SK-N-SH (cell line): ENCODE results near the gene RBBP5. TPM values are rescaled to one million over a fixed set of nuclear protein-coding genes. Genes with fewer than 3 reads are reported as not detected.
A peak's percentile ranks its signal among the peaks of the same experiment; 100 is the strongest.

ENCODE experiments used
- CTCF ChIA-PET: fragments of 300-600, 350-600 bp; formaldehyde crosslinking; extraction: SDS; loops from one replicate; lab custom pipeline; 2021; lab: Yijun Ruan, JAX
- POLR2A ChIA-PET: fragments of 350-600 bp; sonication (Branson Sonifier 250); formaldehyde crosslinking; extraction: SDS; loops from one replicate; lab custom pipeline; 2020; ENCODE audit warnings: antibody characterized with exemption, inconsistent platforms; lab: Yijun Ruan, JAX
- DNase-seq: peaks from one replicate; pipeline ENCODE4 v3.0.0; 2012
- H2AFZ ChIP-seq: fragments of 200-600 bp; sonication (generic); 2 replicates; pipeline ENCODE4 v1.8.1; 2016; ENCODE audit warnings: antibody characterized with exemption, mild to moderate bottlenecking, low read depth
- H3F3A ChIP-seq: fragments of 200-600 bp; sonication (generic); replicated peaks from 2 replicates; pipeline ENCODE3; 2016; ENCODE audit warnings: antibody characterized with exemption, mild to moderate bottlenecking; ENCODE audit not compliant: insufficient read depth
- H3K27ac ChIP-seq, 2 experiments: fragments of 200-500 bp in 1 of 2; fragments of 200-600 bp in 1 of 2; sonication (Bioruptor generic) in 1 of 2; sonication (generic), shearing (Covaris generic) in 1 of 2; 2 replicates each; pipeline versions ENCODE4 v1.5.1 to v1.6.1; 2014 to 2016; ENCODE audit warnings: low read depth in 2 of 2, inconsistent platforms in 1 of 2, low read length in 1 of 2, mild to moderate bottlenecking in 1 of 2, mixed read lengths in 1 of 2
- H3K27me3 ChIP-seq: fragments of 200-600 bp; sonication (generic), shearing (Covaris generic); 2 replicates; pipeline ENCODE4 v1.6.1; 2016; ENCODE audit warnings: mixed run types; ENCODE audit not compliant: insufficient read depth
- H3K36me3 ChIP-seq, 2 experiments: fragments of 200-500 bp in 1 of 2; fragments of 200-600 bp in 1 of 2; sonication (Bioruptor generic) in 1 of 2; sonication (generic) in 1 of 2; replicated peaks in 1 of 2; 2 replicates each; pipeline versions ENCODE3 to v1.5.1; 2014 to 2016; ENCODE audit warnings: low read length in 1 of 2, mild to moderate bottlenecking in 1 of 2; ENCODE audit not compliant: insufficient read depth in 2 of 2, control insufficient read depth in 1 of 2
- H3K4me1 ChIP-seq, 2 experiments: fragments of 200-500 bp in 1 of 2; fragments of 200-600 bp in 1 of 2; sonication (Bioruptor generic) in 1 of 2; sonication (generic), shearing (Covaris generic) in 1 of 2; 2 replicates each; pipeline versions ENCODE4 v1.5.1 to v1.6.1; 2014 to 2016; ENCODE audit warnings: low read depth in 1 of 2, low read length in 1 of 2, mixed run types in 1 of 2; ENCODE audit not compliant: insufficient read depth in 2 of 2, control insufficient read depth in 1 of 2
- H3K4me2 ChIP-seq: fragments of 200-600 bp; sonication (generic), shearing (Covaris generic); 2 replicates; pipeline ENCODE4 v1.6.1; 2017; ENCODE audit warnings: mixed run types
- H3K4me3 ChIP-seq, 2 experiments: fragments of 200-500 bp in 1 of 2; fragments of 200-600 bp in 1 of 2; sonication (Bioruptor generic) in 1 of 2; sonication (generic), shearing (Covaris generic) in 1 of 2; 2 replicates each; pipeline versions ENCODE4 v1.5.1 to v1.8.1; 2014 to 2016; ENCODE audit warnings: low read depth in 2 of 2, inconsistent platforms in 1 of 2, low read length in 1 of 2, mild to moderate bottlenecking in 1 of 2, mixed read lengths in 1 of 2, moderate library complexity in 1 of 2
- H3K79me2 ChIP-seq: fragments of 200-600 bp; sonication (generic); 2 replicates; pipeline ENCODE4 v1.8.1; 2017; ENCODE audit warnings: mild to moderate bottlenecking; ENCODE audit not compliant: insufficient read depth
- H3K9ac ChIP-seq: fragments of 200-600 bp; sonication (generic); 2 replicates; pipeline ENCODE4 v1.6.1; 2017; ENCODE audit warnings: mixed run types
- H3K9me2 ChIP-seq: fragments of 200-600 bp; sonication (generic); 2 replicates; pipeline ENCODE4 v1.6.1; 2017; ENCODE audit warnings: mixed run types
- H3K9me3 ChIP-seq: fragments of 200-600 bp; sonication (generic); 2 replicates; pipeline ENCODE4 v1.6.1; 2017; ENCODE audit warnings: mixed run types, mild to moderate bottlenecking, moderate library complexity
- H4K20me1 ChIP-seq: fragments of 200-600 bp; sonication (generic); 2 replicates; pipeline ENCODE4 v1.6.1; 2017; ENCODE audit warnings: mild to moderate bottlenecking, mixed run types; ENCODE audit not compliant: insufficient read depth
- CHD2 ChIP-seq: fragments of 150-350 bp; IDR thresholded peaks from 2 replicates; pipeline ENCODE4 v1.6.1; 2018; ENCODE audit warnings: low read length; ENCODE audit not compliant: partially characterized antibody
- ELF1 ChIP-seq: IDR thresholded peaks from 2 replicates; pipeline ENCODE4 v1.4.0; 2012
- EP300 ChIP-seq, 2 experiments: IDR thresholded peaks; 2 replicates each; pipeline versions ENCODE4 v1.4.0 to v1.6.1; 2012; ENCODE audit warnings: borderline replicate concordance in 1 of 2, low read depth in 1 of 2, low read length in 1 of 2
- EZH2phosphoT487 ChIP-seq: fragments of 200-600 bp; sonication (generic); IDR thresholded peaks from 2 replicates; pipeline ENCODE4 v1.6.1; 2017; ENCODE audit warnings: low read depth, mixed run types, mild to moderate bottlenecking, antibody characterized with exemption, moderate library complexity, borderline replicate concordance
- FOXM1 ChIP-seq: IDR thresholded peaks from 2 replicates; pipeline ENCODE4 v1.4.0; 2012; ENCODE audit warnings: low read depth, mild to moderate bottlenecking
- GATA2 ChIP-seq: sonication (generic); formaldehyde crosslinking; IDR thresholded peaks from 2 replicates; pipeline ENCODE4 v1.5.0; 2020; ENCODE audit warnings: mild to moderate bottlenecking, missing genetic modification reagents
- IRF3 ChIP-seq: fragments of 150-350 bp; IDR thresholded peaks from 2 replicates; pipeline ENCODE4 v1.6.1; 2016; ENCODE audit warnings: mild to moderate bottlenecking, low read depth, low read length
- MAX ChIP-seq: IDR thresholded peaks from 2 replicates; pipeline ENCODE4 v1.4.0; 2012; ENCODE audit warnings: low read depth
- NFIC ChIP-seq: IDR thresholded peaks from 2 replicates; pipeline ENCODE4 v1.4.0; 2012; ENCODE audit warnings: borderline replicate concordance
- NRF1 ChIP-seq: IDR thresholded peaks from 2 replicates; pipeline ENCODE4 v1.6.1; 2012; ENCODE audit warnings: low read depth, mild to moderate bottlenecking, low read length
- RAD21 ChIP-seq: IDR thresholded peaks from 2 replicates; pipeline ENCODE4 v1.6.1; 2012; ENCODE audit warnings: mild to moderate bottlenecking, low read length
- RFX5 ChIP-seq: IDR thresholded peaks from 2 replicates; pipeline ENCODE4 v1.6.1; 2012; ENCODE audit warnings: mild to moderate bottlenecking, improper control_type of control experiment, low read length
- TCF12 ChIP-seq: IDR thresholded peaks from 2 replicates; pipeline ENCODE4 v1.4.0; 2012
- USF2 ChIP-seq: fragments of 150-350 bp; IDR thresholded peaks from 2 replicates; pipeline ENCODE4 v1.6.1; 2017; ENCODE audit warnings: antibody characterized with exemption, low read length, low read depth, borderline replicate concordance
- YY1 ChIP-seq: IDR thresholded peaks from 2 replicates; pipeline ENCODE4 v1.4.0; 2012; ENCODE audit warnings: low read depth, mild to moderate bottlenecking
- ZBTB33 ChIP-seq: IDR thresholded peaks from 2 replicates; pipeline ENCODE4 v1.4.0; 2012; ENCODE audit warnings: low read depth, borderline replicate concordance
- WGBS: methylation state at CpG from one replicate; pipeline ENCODE4 v1.1.6; 2017; ENCODE audit warnings: low lambda C conversion rate; 5-methylcytosine and 5-hydroxymethylcytosine counted together
- polyA plus RNA-seq, 3 experiments: library from polyadenylated mRNA; depleted of rRNA; stranded (reverse); fragments of >200 nt; gene quantifications; 2 replicates each; pipeline ENCODE4 v1.2.3, GENCODE V29; 2012
- TF ChIP-seq, protein P1 (sequence below): IDR thresholded peaks from 2 replicates; pipeline ENCODE4 v1.4.0; 2012; ENCODE audit warnings: low read depth, borderline replicate concordance
- TF ChIP-seq, protein P2 (sequence below): IDR thresholded peaks from 2 replicates; pipeline ENCODE4; 2012

Gene RBBP5
- polyA plus RNA-seq, 1 of the 3 experiments (the other 2 are of a cell fraction) = 5.7 TPM

- TF ChIP-seq, protein P1, sequence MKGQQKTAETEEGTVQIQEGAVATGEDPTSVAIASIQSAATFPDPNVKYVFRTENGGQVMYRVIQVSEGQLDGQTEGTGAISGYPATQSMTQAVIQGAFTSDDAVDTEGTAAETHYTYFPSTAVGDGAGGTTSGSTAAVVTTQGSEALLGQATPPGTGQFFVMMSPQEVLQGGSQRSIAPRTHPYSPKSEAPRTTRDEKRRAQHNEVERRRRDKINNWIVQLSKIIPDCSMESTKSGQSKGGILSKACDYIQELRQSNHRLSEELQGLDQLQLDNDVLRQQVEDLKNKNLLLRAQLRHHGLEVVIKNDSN = no peak
- no peak for TF ChIP-seq MAX
These were observed 53.2 kb downstream of the RBBP5 start (continued) for GRCh38 chr1:205068457-205069040.

GRCh38 chr1:205068001-205068400 lies 53.8 kb downstream of the RBBP5 start:
- Histone ChIP-seq H3K9me2 (no peaks in the 10 kb centered on the region), H3K4me1 (no peaks in the 10 kb centered on the region), H4K20me1 (no peaks in the 10 kb centered on the region)
- 83% methylated on average over 4 of the region's 4 CpGs for WGBS
- ChIA-PET POLR2A (no interaction called here), CTCF (interaction anchor here (1.4 to 6.9 kb wide), 5 partner anchors 19 to 261 kb away, joined by 4 to 55 read pairs (median 5); no protein-coding TSS in a partner anchor)
- no peak for TF ChIP-seq TCF12
- no peak for TF ChIP-seq CHD2
- TF ChIP-seq EZH2phosphoT487 = no peak
- no peak for TF ChIP-seq RAD21
- no peak for TF ChIP-seq NFIC
- no peak for TF ChIP-seq USF2
- TF ChIP-seq, protein P2, sequence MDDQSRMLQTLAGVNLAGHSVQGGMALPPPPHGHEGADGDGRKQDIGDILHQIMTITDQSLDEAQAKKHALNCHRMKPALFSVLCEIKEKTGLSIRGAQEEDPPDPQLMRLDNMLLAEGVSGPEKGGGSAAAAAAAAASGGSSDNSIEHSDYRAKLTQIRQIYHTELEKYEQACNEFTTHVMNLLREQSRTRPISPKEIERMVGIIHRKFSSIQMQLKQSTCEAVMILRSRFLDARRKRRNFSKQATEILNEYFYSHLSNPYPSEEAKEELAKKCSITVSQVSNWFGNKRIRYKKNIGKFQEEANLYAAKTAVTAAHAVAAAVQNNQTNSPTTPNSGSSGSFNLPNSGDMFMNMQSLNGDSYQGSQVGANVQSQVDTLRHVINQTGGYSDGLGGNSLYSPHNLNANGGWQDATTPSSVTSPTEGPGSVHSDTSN = no peak
- TF ChIP-seq GATA2 = no peak
- TF ChIP-seq RFX5 = no peak
- no peak for TF ChIP-seq ZBTB33
- no peak for TF ChIP-seq YY1
- no peak for TF ChIP-seq FOXM1
- no peak for TF ChIP-seq NRF1
- TF ChIP-seq IRF3 = no peak
- TF ChIP-seq MAX = no peak
- TF ChIP-seq ELF1 = no peak
- TF ChIP-seq EP300 (IDR thresholded peaks at IDR 0.05; ENCODE audit: borderline replicate concordance in 1 of 2, low read depth in 1 of 2, low read length in 1 of 2) = no peak
- TF ChIP-seq, all 33 proteins: peak for 0
- Histone ChIP-seq H3K9ac (no peak overlapping the region), H3K36me3 (no peaks in the 10 kb centered on the region), H3K79me2 (no peaks in the 10 kb centered on the region), H3K4me2 (no peak overlapping the region), H3K4me3 (no peak overlapping the region), H3K27me3 (no peaks in the 10 kb centered on the region), H3K9me3 (no peaks in the 10 kb centered on the region), H2AFZ (no peak overlapping the region), H3K27ac (no peak overlapping the region), H3F3A (no peaks in the 10 kb centered on the region)
- peak; percentile 16 for DNase-seq
